Effector CD4-positive, alpha-beta T cell (primary cell): Measurements from ENCODE around the gene THY1.
"Not testable (repeated sequence)": the region's sequence is repeated elsewhere in the genome, so short reads cannot be mapped to it uniquely, and the experiment has no call there.

Experiments used
- DNase-seq: peaks from one replicate; pipeline ENCODE4 v3.0.0-alpha.2; 2020

The THY1 gene

DNA sequence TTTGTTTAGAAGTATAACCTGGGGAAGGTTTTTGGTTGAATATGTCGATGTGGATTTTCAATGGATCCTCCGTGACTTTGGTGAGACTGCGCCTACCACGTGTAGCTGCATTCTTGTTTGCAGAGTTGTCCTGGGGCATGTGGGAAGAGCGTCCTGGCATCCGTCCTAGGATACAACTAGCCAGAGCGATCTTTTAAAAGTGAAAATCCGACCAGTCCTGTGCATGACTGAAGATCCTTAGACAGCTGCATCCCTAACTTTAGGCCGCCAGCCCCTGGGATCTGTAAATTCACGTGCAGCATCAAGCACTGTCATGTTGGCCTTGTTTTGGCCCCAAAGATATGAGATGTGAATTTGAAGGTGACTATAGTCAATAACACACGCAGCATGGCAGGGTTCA lies 22.4 kb upstream of the THY1 start:
- no peak for DNase-seq

DNA sequence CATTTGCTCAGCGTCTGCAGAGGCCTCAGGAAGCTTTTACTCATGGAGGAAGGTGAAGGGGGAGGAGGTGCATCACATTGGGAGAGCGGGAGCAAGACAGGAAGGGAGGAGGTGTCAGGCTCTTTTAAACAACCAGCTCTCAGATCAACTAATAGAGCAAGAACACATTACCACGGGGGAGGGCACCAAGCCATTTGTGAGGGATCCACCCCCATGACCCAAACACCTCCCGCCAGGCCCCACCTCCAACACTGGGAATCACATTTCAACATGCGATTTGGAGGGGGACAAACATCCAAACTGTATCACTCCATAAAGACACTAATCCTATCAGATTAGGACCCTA lies 18.9 kb upstream of the THY1 start:
- DNase-seq: no peak

DNA sequence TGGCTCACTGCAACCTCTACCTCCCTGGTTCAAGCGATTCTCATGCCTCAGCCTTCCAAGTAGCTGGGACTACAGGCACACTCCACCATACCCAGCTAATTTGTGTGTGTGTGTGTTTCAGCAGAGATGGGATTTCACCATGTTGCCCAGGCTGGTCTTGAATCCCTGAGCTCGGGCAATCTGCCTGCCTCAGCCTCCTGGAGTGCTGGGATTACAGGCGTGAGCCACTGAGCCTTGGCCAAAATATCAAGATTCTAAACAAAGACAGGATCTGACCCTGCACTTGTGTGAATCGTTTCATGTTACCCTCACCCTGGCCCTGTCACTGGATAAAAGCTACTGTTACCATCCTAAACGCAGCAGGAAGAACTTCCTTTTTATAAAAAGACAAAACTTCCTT lies 15.6 kb upstream of the THY1 start:
- DNase-seq: no peak

DNA sequence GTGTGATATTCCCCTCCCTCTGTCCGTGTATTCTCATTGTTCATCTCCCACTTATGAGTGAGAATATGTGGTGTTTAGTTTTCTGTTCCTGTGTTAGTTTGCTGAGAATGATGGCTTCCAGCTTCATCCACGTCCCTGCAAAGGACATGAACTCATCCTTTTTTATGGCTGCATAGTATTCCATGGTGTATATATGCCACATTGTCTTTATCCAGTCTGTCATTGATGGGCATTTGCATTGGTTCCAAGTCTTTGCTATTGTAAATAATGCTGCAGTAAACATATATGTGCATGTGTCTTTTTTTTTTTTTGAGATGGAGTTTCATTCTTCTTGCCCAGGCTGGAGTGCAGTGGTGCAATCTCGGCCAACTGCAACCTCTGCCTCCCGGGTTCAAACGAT lies 14.5 kb upstream of the THY1 start:
- DNase-seq: not testable (repeated sequence)

DNA sequence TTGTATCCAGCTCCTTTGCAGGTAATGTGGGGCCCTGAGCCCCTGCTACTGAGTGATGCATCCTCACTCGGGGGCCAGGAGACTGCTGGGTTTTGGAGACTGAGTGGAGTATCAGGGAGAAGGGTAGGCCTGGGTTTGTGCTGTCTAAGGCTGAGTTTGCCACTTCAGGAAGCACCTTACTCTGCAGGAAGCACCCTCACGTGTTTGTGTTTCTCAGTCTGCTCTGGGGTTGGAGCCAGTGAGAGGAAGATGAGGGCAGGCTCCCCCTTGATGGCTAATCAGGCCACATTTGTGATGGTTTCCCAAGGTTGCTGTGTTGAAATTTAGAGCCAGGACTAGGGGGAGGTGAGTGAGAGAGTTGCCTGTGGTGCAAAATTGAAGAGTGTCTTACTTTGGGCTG lies 13.7 kb upstream of the THY1 start:
- no peak for DNase-seq

DNA sequence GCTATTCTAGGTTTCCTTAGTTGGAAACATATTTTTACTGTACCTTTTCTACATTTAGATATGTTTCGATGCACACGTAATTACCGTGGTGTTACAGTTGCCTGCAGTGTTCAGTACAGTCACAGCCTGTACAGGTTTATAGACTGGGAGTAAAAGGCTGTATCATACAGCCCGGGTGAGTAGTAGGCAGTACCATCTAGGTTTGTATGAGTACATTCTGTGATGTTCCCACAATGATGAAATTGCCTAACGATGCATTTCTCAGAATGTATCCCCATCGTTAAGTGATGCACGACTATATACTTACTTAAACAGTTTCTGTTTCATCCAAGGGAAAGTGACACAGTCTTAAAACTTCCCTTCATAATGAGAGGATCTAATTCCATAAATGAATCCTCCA lies 13.1 kb upstream of the THY1 start:
- DNase-seq: no peak

DNA sequence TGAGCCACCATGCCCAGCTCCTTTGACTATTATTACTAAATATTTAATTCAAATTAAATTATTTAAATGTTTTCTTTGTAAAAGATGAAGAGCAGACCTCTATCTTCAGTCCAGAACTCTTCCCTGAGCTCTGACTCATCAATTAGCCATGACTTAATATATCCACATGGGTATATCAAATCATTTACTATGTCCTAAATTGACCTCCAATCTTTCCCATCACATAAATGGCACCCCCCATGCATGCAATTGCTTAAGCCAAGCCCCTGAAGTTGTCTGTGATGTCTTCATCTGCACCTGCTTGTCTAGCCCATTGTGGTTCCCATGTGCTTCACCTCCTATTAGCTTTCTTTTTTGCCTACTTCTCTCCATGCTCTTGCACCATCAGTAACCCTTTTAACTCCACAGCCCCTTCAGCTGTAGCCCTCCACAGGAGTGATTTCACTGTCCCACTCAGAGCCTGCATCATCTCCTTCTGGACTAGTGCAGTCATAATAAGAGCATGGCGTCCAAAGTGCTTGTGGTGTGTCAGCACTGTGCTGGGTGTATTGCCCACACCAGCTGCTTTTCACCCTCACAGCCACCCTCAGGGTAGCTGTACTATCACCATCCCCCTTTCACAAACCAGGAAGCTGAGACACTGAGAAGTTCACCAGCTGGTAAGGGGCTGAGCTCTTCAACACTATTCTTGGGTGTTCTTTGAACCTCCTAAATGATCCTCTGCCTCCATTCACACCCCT lies 11.8 kb upstream of the THY1 start:
- DNase-seq: no peak

DNA sequence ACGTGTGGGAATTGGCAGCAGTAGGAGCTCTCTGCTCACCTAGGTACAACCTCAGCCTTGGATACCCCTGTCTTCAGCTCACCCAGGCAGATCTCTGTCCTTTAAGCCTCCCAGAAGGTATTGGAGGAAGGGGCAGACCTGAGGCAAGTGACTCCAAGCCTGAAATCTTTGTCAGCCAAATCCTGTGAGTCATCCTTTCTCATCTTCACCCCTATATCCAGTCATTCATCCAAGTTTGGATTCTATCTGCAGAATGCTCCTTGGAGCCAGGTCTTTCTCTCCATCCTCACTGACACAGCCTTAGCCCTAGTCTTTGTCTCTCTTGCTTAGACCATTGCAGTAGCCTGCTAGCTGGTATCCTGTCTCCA lies 10.4 kb upstream of the THY1 start:
- DNase-seq: no peak

DNA sequence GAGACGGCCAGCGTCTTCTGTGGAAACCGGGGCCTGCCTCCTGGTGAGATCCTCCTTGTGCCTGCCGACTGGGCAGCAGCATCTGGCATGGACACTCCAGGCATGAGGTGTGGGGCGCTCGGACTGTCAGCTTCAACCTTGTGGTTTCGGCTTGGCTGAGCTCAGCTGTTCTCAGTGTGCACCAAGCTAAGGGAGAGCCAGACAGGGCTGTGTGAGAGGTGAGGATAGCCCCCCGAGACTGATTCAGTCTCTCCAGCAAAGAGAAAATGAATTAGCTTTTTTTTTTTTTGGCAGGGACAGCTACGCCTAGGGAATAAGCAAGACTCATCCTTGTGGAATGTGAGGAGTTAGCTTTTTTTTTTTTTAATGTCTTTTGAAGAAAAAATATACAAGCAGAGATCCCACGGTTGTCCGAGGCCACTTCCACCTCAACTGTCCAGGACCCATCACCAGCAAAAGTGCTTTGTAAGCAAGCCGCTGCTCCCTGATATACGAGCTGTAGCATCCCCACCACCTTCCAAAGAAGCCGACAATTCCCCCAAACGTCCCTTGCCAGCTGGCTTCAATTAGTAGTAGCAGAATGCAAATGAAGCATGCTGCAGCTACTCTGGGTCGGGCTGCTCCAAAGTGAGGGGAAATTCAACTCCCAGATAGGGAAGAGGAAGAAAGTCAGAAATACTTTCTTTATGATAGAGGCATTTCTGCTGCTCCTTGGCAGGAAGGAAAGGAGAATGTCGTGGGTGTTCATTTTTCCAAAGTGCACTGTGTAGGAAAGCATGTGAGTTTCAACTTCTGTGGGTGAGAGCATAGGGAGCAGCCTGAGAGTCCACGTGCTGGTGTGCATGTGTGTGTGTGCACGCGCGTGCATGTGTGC lies 9.7 kb upstream of the THY1 start:
- DNase-seq: no peak

DNA sequence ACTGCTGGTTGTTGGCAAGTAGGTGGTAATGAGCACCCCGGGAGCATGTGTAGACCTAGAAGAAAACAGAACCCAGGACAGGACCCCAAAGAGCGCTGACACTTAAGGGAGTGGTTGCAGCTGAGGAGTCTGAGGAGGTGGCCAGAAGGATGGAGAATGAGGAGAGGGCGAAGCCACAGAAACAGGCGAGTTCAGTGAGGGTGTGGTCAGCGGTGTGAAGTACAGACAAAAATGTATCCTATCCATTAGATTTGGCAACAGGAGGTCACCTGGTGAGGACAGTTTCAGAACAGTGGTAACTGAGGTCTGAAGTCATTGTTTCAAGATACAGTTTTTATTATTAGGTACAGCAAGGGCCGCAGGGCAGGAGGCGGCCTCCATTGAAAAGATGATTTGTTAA lies 8.6 kb upstream of the THY1 start:
- no peak for DNase-seq

DNA sequence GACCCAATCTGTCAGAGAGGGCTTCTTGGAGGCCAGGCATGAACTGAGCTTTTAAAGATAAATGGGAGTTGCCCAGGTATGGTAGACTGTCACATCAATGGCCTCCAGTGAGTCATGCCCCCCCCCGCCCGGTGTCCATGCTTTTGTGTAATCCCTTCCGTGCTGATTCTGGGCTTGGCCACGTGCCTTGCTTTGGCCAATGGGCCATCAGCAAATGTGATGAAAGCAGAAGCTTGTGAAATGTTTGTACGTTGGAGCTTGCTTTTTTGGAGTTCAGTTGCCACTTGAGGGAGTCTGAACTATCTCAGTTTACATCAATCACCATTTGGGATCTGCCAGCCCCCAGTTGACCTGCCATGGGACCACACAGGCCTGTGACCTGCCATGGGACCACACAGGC lies 4.3 kb upstream of the THY1 start:
- no peak for DNase-seq

DNA sequence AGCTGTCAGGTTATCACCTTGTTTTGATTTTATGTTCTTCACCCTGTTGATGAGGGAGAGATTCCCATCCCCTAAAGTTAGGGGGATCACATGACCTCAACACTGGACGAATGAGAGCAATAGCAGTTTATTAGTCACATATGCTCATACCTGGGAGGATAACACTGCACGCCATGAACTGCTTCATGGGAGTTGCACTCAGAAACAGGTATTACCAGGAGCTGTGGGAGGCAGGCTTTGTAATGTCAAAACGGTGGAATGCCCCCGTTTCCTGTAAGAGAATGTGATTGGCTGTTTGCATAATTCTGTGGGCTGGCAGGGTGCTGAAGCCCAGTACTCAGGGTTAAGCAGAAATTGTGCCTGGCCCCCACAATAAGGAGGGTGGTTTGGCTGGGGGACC lies 3.2 kb upstream of the THY1 start:
- no peak for DNase-seq

DNA sequence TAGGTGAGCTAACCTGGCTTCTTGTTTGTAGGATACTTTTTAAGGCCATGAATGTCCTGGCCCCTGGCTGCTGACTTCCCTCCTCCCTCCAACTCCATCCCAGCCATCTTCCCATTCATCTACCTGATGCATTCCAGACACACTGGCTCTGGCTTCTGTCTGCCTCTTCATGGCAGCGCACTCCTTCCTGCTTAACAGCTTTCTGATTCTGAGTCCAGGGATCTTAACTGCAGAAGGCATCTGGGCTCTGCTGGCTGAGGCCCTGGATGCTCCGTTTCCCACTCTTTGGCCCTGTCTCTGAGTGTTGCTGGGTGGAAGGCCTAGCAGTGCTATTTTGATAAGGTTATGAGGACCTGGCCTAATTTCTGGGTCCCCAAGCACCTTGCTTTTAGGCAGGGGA lies 1.8 kb upstream of the THY1 start:
- no peak for DNase-seq

DNA sequence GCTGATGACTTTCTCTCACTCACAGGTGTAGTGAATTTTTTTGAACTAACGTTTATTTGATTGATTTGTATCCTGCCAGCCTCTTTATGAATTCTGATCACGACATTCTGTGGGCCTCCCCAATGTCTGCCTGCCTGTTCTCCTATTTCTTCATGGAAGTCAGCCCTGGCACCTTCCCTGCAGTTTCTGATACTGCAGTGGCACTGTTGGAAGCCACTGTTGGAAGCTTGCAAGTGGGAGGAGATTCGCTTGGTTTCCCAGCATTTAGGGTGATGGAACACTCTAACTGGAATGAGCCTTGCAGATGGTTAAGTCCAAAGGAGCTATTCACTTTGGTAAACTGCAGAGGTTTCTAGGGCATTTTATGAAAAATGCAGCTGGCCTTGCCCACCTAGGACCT lies 1.3 kb upstream of the THY1 start:
- DNase-seq: no peak

DNA sequence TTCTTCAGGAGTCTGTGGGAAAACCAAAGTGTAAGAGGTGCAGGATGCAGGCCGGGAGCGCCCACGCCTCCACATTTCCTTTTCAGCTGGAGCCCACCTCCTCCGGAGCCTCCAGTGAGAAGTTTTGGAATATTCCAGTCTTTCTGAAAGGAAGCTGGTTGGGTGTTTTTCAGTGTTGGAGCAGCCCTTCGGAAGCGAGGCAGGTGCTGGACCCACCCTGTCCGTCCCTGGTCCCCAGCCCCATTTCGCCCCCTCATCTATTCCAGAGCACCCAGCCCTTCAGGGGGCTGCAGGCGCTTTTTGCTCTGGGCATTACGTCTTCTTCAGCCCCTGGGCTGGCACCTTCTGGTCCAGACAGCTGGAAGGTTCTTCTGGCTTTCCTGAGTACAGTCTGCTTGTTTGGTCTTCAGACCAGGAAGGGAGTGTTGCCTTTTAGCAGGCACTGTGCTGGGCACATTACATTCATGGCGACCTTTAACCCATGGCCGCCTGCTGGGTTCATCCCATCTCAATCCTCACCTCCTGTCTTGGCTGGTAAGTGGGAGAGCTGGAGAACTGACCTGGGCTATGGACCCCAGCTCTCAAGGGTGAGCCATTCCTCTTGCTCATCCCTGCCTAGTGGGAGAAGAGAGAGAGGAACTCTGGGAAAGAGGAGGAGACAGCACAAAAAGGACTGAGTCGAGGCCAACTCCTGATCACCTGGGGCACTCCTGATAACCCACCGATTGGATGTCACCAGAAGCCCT lies 710 bp upstream of the THY1 start:
- DNase-seq: no peak

DNA sequence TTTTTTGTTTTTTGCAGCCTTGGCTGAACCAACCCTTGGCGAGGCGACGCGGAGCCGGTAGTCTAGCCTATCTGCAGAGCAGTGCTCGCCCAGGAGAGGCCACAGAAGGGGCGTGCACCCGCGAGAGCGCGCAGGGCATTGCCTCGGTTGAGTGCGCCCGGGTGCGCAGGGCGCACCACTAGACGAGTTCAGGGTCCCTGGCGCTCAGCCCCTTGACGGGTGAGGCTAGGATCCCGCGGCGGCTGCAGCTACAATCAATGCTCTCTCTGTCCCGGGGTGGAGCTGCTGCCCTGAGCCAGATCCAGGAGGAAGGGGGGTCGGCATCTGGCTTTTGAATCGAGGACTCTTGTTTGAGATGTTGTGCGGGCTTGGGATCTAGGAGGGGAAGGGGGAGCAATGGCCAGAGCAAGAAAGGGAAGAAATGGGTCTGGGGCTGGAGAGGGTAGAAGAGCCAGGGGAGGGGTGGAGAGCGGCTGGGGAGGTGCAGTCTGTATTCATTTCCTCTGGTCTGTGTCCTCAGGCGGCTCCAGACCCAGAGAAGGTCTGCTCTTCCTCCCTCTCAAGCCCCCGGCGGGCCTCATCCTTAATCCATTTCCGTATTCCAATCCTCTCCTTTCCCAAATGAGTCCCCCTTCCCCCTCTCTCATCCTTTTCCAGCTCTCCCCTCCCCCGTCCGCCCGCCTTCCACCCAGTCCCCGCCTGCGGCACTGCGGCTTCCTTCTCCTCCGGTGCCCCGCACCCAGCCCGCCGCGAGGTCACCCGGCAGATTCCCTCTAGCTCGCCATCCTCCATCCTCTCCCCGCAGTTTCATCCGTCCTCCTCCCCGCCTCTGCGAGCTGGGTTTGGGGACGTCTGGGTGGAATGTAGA lies 797 bp downstream of the THY1 start:
- DNase-seq: no peak

DNA sequence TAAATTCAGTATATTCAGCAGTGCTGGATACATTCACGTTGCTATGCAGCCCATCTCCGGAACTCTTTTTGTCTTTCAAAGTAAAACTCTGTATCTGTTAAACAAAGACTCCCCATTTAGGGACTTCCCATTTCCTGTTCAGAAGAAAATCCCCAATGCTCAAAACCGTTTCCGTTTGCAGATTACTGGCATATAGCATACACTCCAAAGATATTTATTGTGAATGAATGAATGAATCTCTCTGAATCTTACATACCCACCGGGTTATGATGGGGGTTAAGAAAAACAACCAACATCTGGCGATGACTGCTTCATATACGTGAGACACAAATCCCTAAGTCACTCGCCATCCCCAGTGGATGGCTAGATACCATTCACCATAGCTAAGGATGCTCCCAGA lies 1.6 kb downstream of the THY1 start:
- no peak for DNase-seq

DNA sequence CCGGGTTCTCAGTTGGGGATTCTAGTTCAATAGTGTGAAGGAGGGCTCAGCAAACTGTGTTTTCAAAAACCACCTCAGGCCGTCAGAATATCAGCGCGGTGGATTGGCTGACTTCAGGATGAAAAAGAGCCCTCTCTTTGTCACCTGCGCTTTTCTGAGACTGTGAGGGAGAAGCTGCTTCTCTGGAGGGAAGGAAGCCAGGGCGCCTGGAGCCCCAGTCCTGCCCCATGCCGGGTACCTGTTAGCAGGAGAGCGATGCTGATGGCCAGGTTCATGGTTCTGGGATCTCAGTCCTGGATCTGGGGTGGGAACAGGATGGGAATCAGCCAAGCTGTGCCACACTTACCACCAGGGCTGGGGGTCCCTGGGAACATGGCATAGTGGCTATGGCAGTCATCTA lies 2.3 kb downstream of the THY1 start:
- no peak for DNase-seq

DNA sequence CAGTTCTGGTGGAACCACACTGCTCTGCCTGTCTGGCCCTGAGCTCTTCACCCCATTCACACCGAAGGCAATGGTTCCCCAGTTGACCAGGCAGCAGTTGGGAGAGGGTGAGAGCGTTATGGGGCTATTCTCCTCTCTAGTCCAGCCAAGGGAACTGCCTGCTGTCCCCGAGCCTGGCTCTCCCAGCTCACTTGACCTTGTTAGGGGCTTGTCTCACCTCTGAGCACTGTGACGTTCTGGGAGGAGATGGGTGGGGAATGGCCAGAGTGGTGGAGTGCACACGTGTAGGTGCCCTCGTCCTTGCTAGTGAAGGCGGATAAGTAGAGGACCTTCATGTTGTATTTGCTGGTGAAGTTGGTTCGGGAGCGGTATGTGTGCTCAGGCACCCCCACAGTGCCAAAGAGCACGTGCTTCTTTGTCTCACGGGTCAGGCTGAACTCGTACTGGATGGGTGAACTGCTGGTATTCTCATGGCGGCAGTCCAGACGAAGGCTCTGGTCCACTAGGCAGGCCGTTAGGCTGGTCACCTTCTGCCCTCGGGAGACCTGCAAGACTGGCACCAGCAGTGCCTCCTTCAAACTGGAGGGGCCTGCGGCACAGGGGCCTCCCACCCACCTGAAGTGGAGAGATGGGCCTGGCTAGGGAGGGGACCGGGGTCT lies 3.0 kb downstream of the THY1 start:
- no peak for DNase-seq

DNA sequence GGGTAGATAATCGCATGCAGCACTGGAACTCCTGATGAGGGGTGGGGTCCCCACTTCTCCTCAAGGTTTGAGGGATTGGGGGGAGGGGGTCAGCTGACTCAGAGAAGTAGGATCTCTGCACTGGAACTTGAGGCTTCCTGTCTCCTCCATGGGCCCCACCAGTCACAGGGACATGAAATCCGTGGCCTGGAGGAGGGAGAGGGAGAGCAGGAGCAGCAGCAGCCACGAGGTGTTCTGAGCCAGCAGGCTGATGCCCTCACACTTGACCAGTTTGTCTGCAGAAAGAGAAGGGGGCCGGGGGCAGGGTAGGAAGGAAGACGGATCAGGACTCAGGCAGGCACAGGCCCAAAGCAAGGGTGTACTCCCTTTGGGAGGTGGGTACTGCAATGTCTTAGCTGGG lies 3.7 kb downstream of the THY1 start:
- no peak for DNase-seq

DNA sequence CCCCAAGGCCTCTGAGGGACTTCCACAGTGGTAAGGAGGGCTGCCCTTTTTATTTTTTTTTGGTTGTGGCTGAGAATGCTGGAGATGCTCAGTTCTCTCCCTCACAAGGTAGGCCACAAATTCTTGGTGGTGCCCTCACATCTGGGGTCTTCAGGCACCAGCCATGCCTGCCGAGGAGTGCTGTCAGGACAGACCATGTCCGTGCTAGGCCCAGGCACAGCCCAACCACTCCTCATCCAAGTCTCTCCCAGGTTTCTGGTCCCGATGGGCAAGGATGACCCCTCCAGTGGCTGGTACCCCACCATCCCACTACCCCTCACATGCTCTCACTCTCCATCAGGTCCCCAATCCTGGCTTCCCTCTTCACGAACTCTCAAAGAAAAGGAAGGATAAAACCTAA lies 4.2 kb downstream of the THY1 start:
- no peak for DNase-seq
